Upper lobe of right lung (tissue), 1 donor: ENCODE data around the gene RAB27A. TPM values are rescaled to one million over a fixed set of nuclear protein-coding genes. Genes with fewer than 3 reads are reported as not detected.
A peak's percentile ranks its signal among the peaks of the same experiment; 100 is the strongest.

ENCODE experiments used
- ATAC-seq: fragments of 200-7000 bp; cut with Tn5 transposase; one replicate; pipeline ENCODE4 v1.9.1; 2020; ENCODE audit warnings: mild to moderate bottlenecking, moderate library complexity
- DNase-seq: peaks from one replicate; pipeline ENCODE4 v3.0.0-alpha.2; 2020
- H3K27ac ChIP-seq: fragments of 200-600 bp; one replicate; pipeline ENCODE4 v1.8.0; 2022
- H3K27me3 ChIP-seq: fragments of 200-600 bp; one replicate; pipeline ENCODE4 v1.8.0; 2022; ENCODE audit warnings: mild to moderate bottlenecking
- H3K36me3 ChIP-seq: fragments of 200-600 bp; one replicate; pipeline ENCODE4 v1.8.0; 2022
- H3K4me1 ChIP-seq: fragments of 200-600 bp; one replicate; pipeline ENCODE4 v1.8.0; 2022
- H3K4me3 ChIP-seq: fragments of 200-600 bp; one replicate; pipeline ENCODE4 v1.8.0; 2022; ENCODE audit warnings: mild to moderate bottlenecking
- H3K9me3 ChIP-seq: fragments of 200-600 bp; one replicate; pipeline ENCODE4 v1.8.0; 2022
- CTCF ChIP-seq: fragments of 200-600 bp; IDR thresholded peaks from one replicate; pipeline ENCODE4 v1.8.0; 2022; ENCODE audit warnings: antibody characterized with exemption
- intact Hi-C: fragments of 100-400 bp; cut with DNase I; formaldehyde crosslinking; loops from one replicate; pipeline ENCODE4 v1.11.0; 2022
- total RNA-seq: library from RNA; stranded (reverse); fragmentation: NEBNext Ultra II Directional; extraction: Animal tissue kit (Norgen Biotek cat#: 25700); gene quantifications from one replicate; pipeline ENCODE4 v1.2.1, GENCODE V29; 2021
- donor health status: DM: no; HTN: yes; CAD: no; lungs with severe emphysema.

RAB27A gene
- total RNA-seq, 1 donor from 2014 or later: 72.5 TPM

- no peaks in the 10 kb centered on the region for H3K27me3 ChIP-seq
- no peaks in the 10 kb centered on the region for H3K4me1 ChIP-seq
- DNase-seq: no peak
Measured at GRCh38 chr15:55204464-55204863, 85.1 kb downstream of the RAB27A start.

GRCh38 chr15:55202206-55202605, 87.4 kb downstream of the RAB27A start:
- intact Hi-C loops: no loop called here
- no peak for TF ChIP-seq CTCF

More at GRCh38 chr15:55204464-55204863, 85.1 kb downstream of the RAB27A start:
- intact Hi-C loops: no loop called here
- H3K4me3 ChIP-seq: no peak overlapping the region
- no peak for TF ChIP-seq CTCF
- ATAC-seq: no peak
- no peaks in the 10 kb centered on the region for H3K9me3 ChIP-seq
- H3K36me3 ChIP-seq: peaks cover 21% of the 10 kb centered on the region
- H3K27ac ChIP-seq: no peak overlapping the region

GRCh38 chr15:55198706-55199105, 90.9 kb downstream of the RAB27A start:
- DNase-seq: no peak
- no peak for ATAC-seq
- no peaks in the 10 kb centered on the region for H3K27me3 ChIP-seq
- intact Hi-C loops: no loop called here
- no peak overlapping the region for H3K27ac ChIP-seq
- H3K9me3 ChIP-seq: no peaks in the 10 kb centered on the region
- H3K36me3 ChIP-seq: no peaks in the 10 kb centered on the region
- peaks cover 17% of the 10 kb centered on the region for H3K4me1 ChIP-seq
- H3K4me3 ChIP-seq: no peak overlapping the region
- TF ChIP-seq CTCF: no peak

More at GRCh38 chr15:55202206-55202605, 87.4 kb downstream of the RAB27A start:
- Histone ChIP-seq H3K36me3 (peaks cover 16% of the 10 kb centered on the region), H3K27ac (no peak overlapping the region), H3K4me1 (no peaks in the 10 kb centered on the region), H3K9me3 (no peaks in the 10 kb centered on the region), H3K4me3 (no peak overlapping the region), H3K27me3 (no peaks in the 10 kb centered on the region)
- peak; percentile 29 for ATAC-seq
- DNase-seq: no peak

- Histone ChIP-seq H3K4me1 (peaks cover 22% of the 10 kb centered on the region), H3K36me3 (peaks cover 1% of the 10 kb centered on the region), H3K9me3 (no peaks in the 10 kb centered on the region), H3K27ac (peak overlapping the region; percentile 90), H3K27me3 (no peaks in the 10 kb centered on the region), H3K4me3 (peak overlapping the region; percentile 81)
- DNase-seq (no peak), ATAC-seq (no peak)
- intact Hi-C loops: no loop called here
- TF ChIP-seq CTCF: no peak
Measured at GRCh38 chr15:55197719-55198118, 91.9 kb downstream of the RAB27A start.

- Histone ChIP-seq H3K27me3 (no peaks in the 10 kb centered on the region), H3K27ac (peak overlapping the region; percentile 90), H3K4me3 (peak overlapping the region; percentile 81), H3K4me1 (peaks cover 22% of the 10 kb centered on the region), H3K36me3 (peaks cover 5% of the 10 kb centered on the region), H3K9me3 (no peaks in the 10 kb centered on the region)
- ATAC-seq (no peak), DNase-seq (no peak)
- intact Hi-C loops: no loop called here
- TF ChIP-seq CTCF: no peak
Measured at GRCh38 chr15:55197362-55197705, 92.3 kb downstream of the RAB27A start.
